ENCODE data around the gene CEP76. TPM values are rescaled to one million over a fixed set of nuclear protein-coding genes. Genes with fewer than 3 reads are reported as not detected.

CEP76 gene
- total RNA-seq, 1 experiment from 2014 or later = 12.9 TPM

- H3K9me3 ChIP-seq (ENCODE audit: control insufficient read depth, insufficient read depth, low read depth, low read length) = no peaks in the 10 kb centered on the region
- ATAC-seq = no peak
- DNase-seq (ENCODE audit: low read depth, low spot score) = no peak
- intact Hi-C loops (cut with micrococcal nuclease; ENCODE audit: unreplicated experiment) (no loop called here), in situ Hi-C loops (cut with HindIII; ENCODE audit: low pct_unique_long_range_greater_than_20kb, low sequenced_read_pairs) (no loop called here)
- H3K27me3 ChIP-seq (ENCODE audit: control insufficient read depth, insufficient read depth, low read length) = no peaks in the 10 kb centered on the region
- TF ChIP-seq TCF7L2 (IDR thresholded peaks at IDR 0.05; ENCODE audit: low read depth, low read length) = no peak
- no peak for TF ChIP-seq CTCF (IDR thresholded peaks at IDR 0.05)
- no peak for TF ChIP-seq POLR2AphosphoS5 (IDR thresholded peaks at IDR 0.05; ENCODE audit: low read depth, low read length)
- no peak for TF ChIP-seq REST (IDR thresholded peaks at IDR 0.05; ENCODE audit: insufficient read depth in 1 of 2, low read depth in 2 of 2, low read length in 1 of 2)
- TF ChIP-seq SIN3A (IDR thresholded peaks at IDR 0.05; ENCODE audit: borderline replicate concordance, insufficient read depth, low read depth, low read length) = no peak
- CTCF ChIA-PET = no interaction called here
- no TSS peak for BruUV-seq (replicated peaks)
- no peaks in the 10 kb centered on the region for H3K4me1 ChIP-seq (ENCODE audit: control insufficient read depth, insufficient read depth, low read length)
- POLR2A ChIA-PET = no interaction called here
- H3K4me3 ChIP-seq (ENCODE audit: low read depth in 2 of 2, low read length in 2 of 2) = no peak overlapping the region
- peaks cover 10% of the 10 kb centered on the region for H3K36me3 ChIP-seq (ENCODE audit: control insufficient read depth, insufficient read depth, low read length)
- H3K27ac ChIP-seq (ENCODE audit: low read length) = no peak overlapping the region
Observed at GRCh38 chr18:12692206-12692605, 10.3 kb downstream of the CEP76 start.

- Histone ChIP-seq H3K4me3 (ENCODE audit: low read depth in 2 of 2, low read length in 2 of 2) (no peak overlapping the region), H3K36me3 (ENCODE audit: control insufficient read depth, insufficient read depth, low read length) (no peaks in the 10 kb centered on the region), H3K27ac (ENCODE audit: low read length) (no peak overlapping the region), H3K9me3 (ENCODE audit: control insufficient read depth, insufficient read depth, low read depth, low read length) (no peaks in the 10 kb centered on the region), H3K27me3 (ENCODE audit: control insufficient read depth, insufficient read depth, low read length) (no peaks in the 10 kb centered on the region), H3K4me1 (ENCODE audit: control insufficient read depth, insufficient read depth, low read length) (no peaks in the 10 kb centered on the region)
- DNase-seq (ENCODE audit: low read depth, low spot score) (no peak), ATAC-seq (no peak)
- ChIA-PET CTCF (no interaction called here), POLR2A (no interaction called here)
- TF ChIP-seq TCF7L2 (IDR thresholded peaks at IDR 0.05; ENCODE audit: low read depth, low read length) (no peak), REST (IDR thresholded peaks at IDR 0.05; ENCODE audit: insufficient read depth in 1 of 2, low read depth in 2 of 2, low read length in 1 of 2) (no peak), CTCF (IDR thresholded peaks at IDR 0.05) (no peak), SIN3A (IDR thresholded peaks at IDR 0.05; ENCODE audit: borderline replicate concordance, insufficient read depth, low read depth, low read length) (no peak), POLR2AphosphoS5 (IDR thresholded peaks at IDR 0.05; ENCODE audit: low read depth, low read length) (no peak)
- in situ Hi-C loops (cut with HindIII; ENCODE audit: low pct_unique_long_range_greater_than_20kb, low sequenced_read_pairs) = no loop called here
- intact Hi-C loops (cut with micrococcal nuclease; ENCODE audit: unreplicated experiment) = no loop called here
- BruUV-seq (replicated peaks) = no TSS peak
Observed at GRCh38 chr18:12689256-12689850, 13.2 kb downstream of the CEP76 start.
